Middle frontal gyrus (tissue), 1 donor: ENCODE results near the gene ZNF25.
"Not testable (repeated sequence)": the region's sequence is repeated elsewhere in the genome, so short reads cannot be mapped to it uniquely, and the experiment has no call there.

Source experiments
- DNase-seq: peaks from one replicate; pipeline ENCODE4 v3.0.0-alpha.2; 2015; ENCODE audit warnings: low spot score; ENCODE audit errors: extremely low spot score

Gene ZNF25

GRCh38 chr10:37976091-37976879, at the start of gene ZNF25:
ZNF25 (minus strand) TSS chr10:37976647; CDS start chr10:37971722, 4,925 bp downstream.
- peak; percentile 98 for DNase-seq

GRCh38 chr10:38025283-38025682, 48.8 kb upstream of the ZNF25 start:
- no peak for DNase-seq

- DNase-seq: not testable (repeated sequence)
Observed at GRCh38 chr10:38019124-38019523, 42.7 kb upstream of the ZNF25 start.

- DNase-seq: no peak
Observed at GRCh38 chr10:38016354-38016753, 39.9 kb upstream of the ZNF25 start.

GRCh38 chr10:38010119-38010903, 33.9 kb upstream of the ZNF25 start, which contains the start of gene ZNF33A:
ZNF33A (plus strand) TSS chr10:38010675; CDS start chr10:38012342, 1,667 bp downstream.
- peak; percentile 86 for DNase-seq

GRCh38 chr10:38007991-38008390, 31.5 kb upstream of the ZNF25 start:
- DNase-seq: no peak

GRCh38 chr10:38007551-38007950, 31.1 kb upstream of the ZNF25 start:
- DNase-seq: no peak

- DNase-seq: no peak
Observed at GRCh38 chr10:38003588-38003987, 27.1 kb upstream of the ZNF25 start.

- no peak for DNase-seq
Observed at GRCh38 chr10:38003026-38003425, 26.6 kb upstream of the ZNF25 start.

GRCh38 chr10:38000474-38000873, 24.0 kb upstream of the ZNF25 start:
- not testable (repeated sequence) for DNase-seq

- DNase-seq: not testable (repeated sequence)
Observed at GRCh38 chr10:37998920-37999319, 22.5 kb upstream of the ZNF25 start.

- no peak for DNase-seq
Observed at GRCh38 chr10:37992083-37992482, 15.6 kb upstream of the ZNF25 start.

GRCh38 chr10:37991655-37992054, 15.2 kb upstream of the ZNF25 start:
- DNase-seq: no peak

- no peak for DNase-seq
Observed at GRCh38 chr10:37976880-37977203, 395 bp upstream of the ZNF25 start.

- no peak for DNase-seq
Observed at GRCh38 chr10:37975401-37975991, 951 bp downstream of the ZNF25 start.

- DNase-seq: no peak
Observed at GRCh38 chr10:37972396-37972795, 4.1 kb downstream of the ZNF25 start.

GRCh38 chr10:37965006-37965405, 11.4 kb downstream of the ZNF25 start:
- DNase-seq: no peak

- DNase-seq: no peak
Observed at GRCh38 chr10:37960591-37961137, 15.8 kb downstream of the ZNF25 start.

GRCh38 chr10:37957841-37958240, 18.6 kb downstream of the ZNF25 start:
- no peak for DNase-seq

GRCh38 chr10:37952926-37953325, 23.5 kb downstream of the ZNF25 start:
- DNase-seq: no peak

- no peak for DNase-seq
Observed at GRCh38 chr10:37952043-37952755, 24.2 kb downstream of the ZNF25 start.
